HCT116 (cell line): ENCODE results near the gene CHN1. TPM values are rescaled to one million over a fixed set of nuclear protein-coding genes. Genes with fewer than 3 reads are reported as not detected.

Experiments
- ATAC-seq: fragments of 200-7000 bp; cut with Tn5 transposase; 2 replicates; pipeline ENCODE4 v1.9.1; 2020; ENCODE audit warnings: mild to moderate bottlenecking, moderate library complexity
- BruUV-seq: library from RNA; stranded (reverse); fragments of 400-500 nt; replicated peaks from 2 replicates; lab custom pipeline; 2021; lab: Mats Ljungman, UMichigan
- CTCF ChIA-PET: fragments of 300-600 bp; sonication (Branson Sonifier 250); formaldehyde crosslinking; loops from one replicate; lab custom pipeline; 2021; ENCODE audit warnings: antibody characterized with exemption; lab: Charles Lee
- POLR2A ChIA-PET: fragments of 300-600, 350-600 bp; sonication (Branson Sonifier 250); formaldehyde crosslinking; loops from one replicate; lab custom pipeline; 2021; ENCODE audit warnings: antibody characterized with exemption; lab: Charles Lee
- RAD21 ChIA-PET, 2 experiments: fragments of 300-600 bp; sonication (Branson Sonifier 250); formaldehyde crosslinking; loops; one replicate each; lab custom pipeline; 2023; ENCODE audit warnings: low total read pairs in 2 of 2; ENCODE audit not compliant: uncharacterized antibody in 2 of 2, unreplicated experiment in 2 of 2, low non-redundant PET in 1 of 2; lab: Charles Lee
- DNase-seq: peaks from one replicate; pipeline ENCODE4 v3.0.0-alpha.2; 2010; ENCODE audit warnings: low read depth, low spot score
- H2AFZ ChIP-seq: fragments of 200-600 bp; shearing (Covaris generic), sonication (generic); 2 replicates; pipeline ENCODE4 v1.6.1; 2017; ENCODE audit warnings: low read depth, mixed run types, mixed read lengths, antibody characterized with exemption, low read length; ENCODE audit not compliant: poor library complexity, severe bottlenecking
- H3K27ac ChIP-seq: 2 replicates; pipeline ENCODE4 v1.5.1; 2012; ENCODE audit warnings: low read depth, low read length
- H3K27me3 ChIP-seq: fragments of 200-600 bp; sonication (generic); 2 replicates; pipeline ENCODE4 v1.6.1; 2016; ENCODE audit warnings: mixed run types, low read length, mixed read lengths; ENCODE audit not compliant: insufficient read depth
- H3K36me3 ChIP-seq, 2 experiments: fragments of 200-500 bp in 1 of 2; fragments of 200-600 bp in 1 of 2; sonication (Bioruptor generic) in 1 of 2; sonication (generic) in 1 of 2; 2 replicates each; pipeline versions ENCODE4 v1.5.1 to v1.6.1; 2014 to 2016; ENCODE audit warnings: low read length in 2 of 2, inconsistent platforms in 1 of 2, mixed read lengths in 1 of 2, mixed run types in 1 of 2; ENCODE audit not compliant: insufficient read depth in 2 of 2, control insufficient read depth in 1 of 2
- H3K4me1 ChIP-seq, 2 experiments: fragments of 200-600 bp in 1 of 2; sonication (generic) in 1 of 2; 2 replicates each; pipeline versions ENCODE4 v1.5.1 to v1.6.1; 2012 to 2017; ENCODE audit warnings: low read length in 2 of 2, inconsistent platforms in 1 of 2, mild to moderate bottlenecking in 1 of 2, mixed read lengths in 1 of 2, mixed run types in 1 of 2, moderate library complexity in 1 of 2; ENCODE audit not compliant: insufficient read depth in 2 of 2, control insufficient read depth in 1 of 2
- H3K4me2 ChIP-seq: fragments of 200-600 bp; sonication (generic); 2 replicates; pipeline ENCODE4 v1.6.1; 2017; ENCODE audit warnings: mixed run types, low read length, mixed read lengths
- H3K4me3 ChIP-seq, 2 experiments: fragments of 200-600 bp in 1 of 2; sonication (generic) in 1 of 2; replicated peaks in 1 of 2; 2 replicates each; pipeline ENCODE4 v1.5.1; 2011 to 2016; ENCODE audit warnings: low read length in 2 of 2, control low read depth in 1 of 2, low read depth in 1 of 2, mild to moderate bottlenecking in 1 of 2, mixed read lengths in 1 of 2, mixed run types in 1 of 2
- H3K79me2 ChIP-seq: fragments of 200-600 bp; sonication (generic); 2 replicates; pipeline ENCODE4 v1.6.1; 2017; ENCODE audit warnings: mild to moderate bottlenecking, mixed run types, low read length, moderate library complexity, mixed read lengths; ENCODE audit not compliant: insufficient read depth
- H3K9ac ChIP-seq: fragments of 200-600 bp; sonication (generic); 2 replicates; pipeline ENCODE4 v1.6.1; 2016; ENCODE audit warnings: low read length, mixed read lengths
- H3K9me2 ChIP-seq: fragments of 200-600 bp; sonication (generic), shearing (Covaris generic); 2 replicates; pipeline ENCODE4 v1.6.1; 2017; ENCODE audit warnings: mixed run types, mild to moderate bottlenecking, moderate library complexity; ENCODE audit not compliant: insufficient read depth
- H3K9me3 ChIP-seq, 2 experiments: fragments of 200-500 bp in 1 of 2; fragments of 200-600 bp in 1 of 2; sonication (Bioruptor generic) in 1 of 2; sonication (generic) in 1 of 2; 2 replicates each; pipeline ENCODE4 v1.6.1; 2014 to 2017; ENCODE audit warnings: low read length in 2 of 2, mixed read lengths in 2 of 2, inconsistent platforms in 1 of 2, low read depth in 1 of 2, mild to moderate bottlenecking in 1 of 2, mixed run types in 1 of 2, moderate library complexity in 1 of 2; ENCODE audit not compliant: control insufficient read depth in 1 of 2, insufficient read depth in 1 of 2
- H4K20me1 ChIP-seq: fragments of 200-600 bp; sonication (generic), shearing (Covaris generic); 2 replicates; pipeline ENCODE4 v1.6.1; 2017; ENCODE audit warnings: mixed run types, mild to moderate bottlenecking, moderate library complexity; ENCODE audit not compliant: insufficient read depth
- CBX3 ChIP-seq: IDR thresholded peaks from 2 replicates; pipeline ENCODE4 v1.6.1; 2012; ENCODE audit warnings: low read depth
- CEBPB ChIP-seq: IDR thresholded peaks from 2 replicates; pipeline ENCODE4 v1.6.1; 2012; ENCODE audit warnings: low read depth
- EGR1 ChIP-seq: IDR thresholded peaks from 2 replicates; pipeline ENCODE4 v1.6.1; 2012; ENCODE audit warnings: low read depth
- ELF1 ChIP-seq: IDR thresholded peaks from 2 replicates; pipeline ENCODE4 v1.6.1; 2012; ENCODE audit warnings: low read depth, borderline replicate concordance
- EZH2 ChIP-seq: fragments of 200-600 bp; sonication (generic); IDR thresholded peaks from 2 replicates; pipeline ENCODE4 v1.6.1; 2017; ENCODE audit warnings: antibody characterized with exemption, mixed run types
- EZH2phosphoT487 ChIP-seq: fragments of 200-600 bp; IDR thresholded peaks from 2 replicates; pipeline ENCODE4 v1.6.1; 2018; ENCODE audit warnings: antibody characterized with exemption, borderline replicate concordance
- FOSL1 ChIP-seq: IDR thresholded peaks from 2 replicates; pipeline ENCODE4 v1.6.1; 2012; ENCODE audit warnings: low read depth
- JUND ChIP-seq: IDR thresholded peaks from 2 replicates; pipeline ENCODE4 v1.6.1; 2012
- POLR2A ChIP-seq: IDR thresholded peaks from 2 replicates; pipeline ENCODE4 v1.7.0; 2011; ENCODE audit warnings: borderline replicate concordance; ENCODE audit not compliant: insufficient read depth, insufficient read length; ENCODE audit errors: extremely low read depth
- POLR2AphosphoS5 ChIP-seq: IDR thresholded peaks from 2 replicates; pipeline ENCODE4 v1.6.1; 2011; ENCODE audit warnings: mild to moderate bottlenecking, low read depth, low read length, moderate library complexity
- RAD21 ChIP-seq: IDR thresholded peaks from 2 replicates; pipeline ENCODE4 v1.6.1; 2012; ENCODE audit warnings: low read depth, mild to moderate bottlenecking
- REST ChIP-seq: IDR thresholded peaks from 2 replicates; pipeline ENCODE4 v1.6.1; 2012; ENCODE audit warnings: low read depth
- SIN3A ChIP-seq: IDR thresholded peaks from 2 replicates; pipeline ENCODE4 v1.6.1; 2012; ENCODE audit warnings: low read depth
- SP1 ChIP-seq: IDR thresholded peaks from 2 replicates; pipeline ENCODE4 v1.6.1; 2012; ENCODE audit warnings: low read depth
- TCF7L2 ChIP-seq: IDR thresholded peaks from 2 replicates; pipeline ENCODE4 v1.7.0; 2011; ENCODE audit warnings: borderline replicate concordance, inconsistent platforms; ENCODE audit not compliant: insufficient read depth, insufficient read length; ENCODE audit errors: extremely low read depth
- YY1 ChIP-seq: IDR thresholded peaks from 2 replicates; pipeline ENCODE4 v1.6.1; 2011; ENCODE audit warnings: low read length, low read depth, moderate library complexity, mild to moderate bottlenecking; ENCODE audit not compliant: insufficient replicate concordance; ENCODE audit errors: extremely low read depth
- ZFX ChIP-seq: fragments of 450-650 bp; IDR thresholded peaks from 2 replicates; pipeline ENCODE4 v1.6.1; 2017
- ZNF274 ChIP-seq: fragments of 200-500 bp; sonication (Bioruptor generic); IDR thresholded peaks from 2 replicates; pipeline ENCODE4 v1.6.1; 2014; ENCODE audit warnings: mild to moderate bottlenecking, low read depth, low read length, inconsistent platforms
- intact Hi-C: fragments of 100-400 bp; cut with micrococcal nuclease; formaldehyde crosslinking; loops from 2 replicates; pipeline ENCODE4 v1.10.0; 2022
- total RNA-seq: library from RNA; stranded (reverse); gene quantifications from one replicate; pipeline ENCODE4 v1.2.1, GENCODE V29; 2021; ENCODE audit not compliant: unreplicated experiment
- TF ChIP-seq, protein P1 (sequence below), 3 experiments: fragments of 200-600 bp in 1 of 3; sonication (generic) in 1 of 3; IDR thresholded peaks in 2 of 3; conservative IDR thresholded peaks in 1 of 3; 2 replicates each; pipeline ENCODE4 v1.5.1; 2012 to 2017; ENCODE audit warnings: low read depth in 2 of 3, low read length in 2 of 3, antibody characterized with exemption in 1 of 3, borderline replicate concordance in 1 of 3, control low read depth in 1 of 3, mild to moderate bottlenecking in 1 of 3, mixed read lengths in 1 of 3, mixed run types in 1 of 3, moderate library complexity in 1 of 3; ENCODE audit not compliant: insufficient read depth in 1 of 3

Gene CHN1
- total RNA-seq, 1 experiment from 2014 or later: 3.6 TPM

- TF ChIP-seq, protein P1, sequence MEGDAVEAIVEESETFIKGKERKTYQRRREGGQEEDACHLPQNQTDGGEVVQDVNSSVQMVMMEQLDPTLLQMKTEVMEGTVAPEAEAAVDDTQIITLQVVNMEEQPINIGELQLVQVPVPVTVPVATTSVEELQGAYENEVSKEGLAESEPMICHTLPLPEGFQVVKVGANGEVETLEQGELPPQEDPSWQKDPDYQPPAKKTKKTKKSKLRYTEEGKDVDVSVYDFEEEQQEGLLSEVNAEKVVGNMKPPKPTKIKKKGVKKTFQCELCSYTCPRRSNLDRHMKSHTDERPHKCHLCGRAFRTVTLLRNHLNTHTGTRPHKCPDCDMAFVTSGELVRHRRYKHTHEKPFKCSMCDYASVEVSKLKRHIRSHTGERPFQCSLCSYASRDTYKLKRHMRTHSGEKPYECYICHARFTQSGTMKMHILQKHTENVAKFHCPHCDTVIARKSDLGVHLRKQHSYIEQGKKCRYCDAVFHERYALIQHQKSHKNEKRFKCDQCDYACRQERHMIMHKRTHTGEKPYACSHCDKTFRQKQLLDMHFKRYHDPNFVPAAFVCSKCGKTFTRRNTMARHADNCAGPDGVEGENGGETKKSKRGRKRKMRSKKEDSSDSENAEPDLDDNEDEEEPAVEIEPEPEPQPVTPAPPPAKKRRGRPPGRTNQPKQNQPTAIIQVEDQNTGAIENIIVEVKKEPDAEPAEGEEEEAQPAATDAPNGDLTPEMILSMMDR (IDR thresholded peaks at IDR 0.05 in 2 of 3, conservative IDR thresholded peaks at IDR 0.05 in 1 of 3; ENCODE audit: borderline replicate concordance in 1 of 3, insufficient read depth in 1 of 3, low read depth in 2 of 3, low read length in 2 of 3): no peak
- TF ChIP-seq POLR2AphosphoS5: no peak
- no peak for TF ChIP-seq ELF1
- TF ChIP-seq FOSL1: no peak
- no peak for TF ChIP-seq CEBPB
- TF ChIP-seq ZFX: no peak
- TF ChIP-seq POLR2A: no peak
- TF ChIP-seq YY1: no peak
- TF ChIP-seq SP1: no peak
Observed at GRCh38 chr2:174830561-174830960, 174.6 kb downstream of the CHN1 start (continued).

GRCh38 chr2:174829550-174829949 lies 175.6 kb downstream of the CHN1 start:
- Histone ChIP-seq H3K36me3 (no peaks in the 10 kb centered on the region), H3K27me3 (no peaks in the 10 kb centered on the region), H3K4me3 (no peak overlapping the region), H3K79me2 (no peaks in the 10 kb centered on the region), H3K9ac (no peak overlapping the region), H3K9me2 (no peaks in the 10 kb centered on the region), H4K20me1 (no peaks in the 10 kb centered on the region), H3K4me1 (peaks cover 4 to 8% of the 10 kb centered on the region in 2 experiments; a peak in 2 of 4 replicates), H2AFZ (no peak overlapping the region), H3K27ac (no peak overlapping the region), H3K4me2 (no peak overlapping the region), H3K9me3 (no peaks in the 10 kb centered on the region)
- ChIA-PET CTCF (no interaction called here), RAD21 (no interaction called here), POLR2A (no interaction called here)
- intact Hi-C loops: no loop called here
- no peak for ATAC-seq
- TF ChIP-seq SIN3A: no peak
- TF ChIP-seq, protein P1 (IDR thresholded peaks at IDR 0.05 in 2 of 3, conservative IDR thresholded peaks at IDR 0.05 in 1 of 3; ENCODE audit: borderline replicate concordance in 1 of 3, insufficient read depth in 1 of 3, low read depth in 2 of 3, low read length in 2 of 3): no peak
- TF ChIP-seq ZNF274: no peak
- no peak for TF ChIP-seq POLR2A
- TF ChIP-seq EZH2: no peak
- no peak for TF ChIP-seq TCF7L2
- TF ChIP-seq EZH2phosphoT487: no peak
- TF ChIP-seq SP1: no peak
- no peak for TF ChIP-seq CBX3
- no peak for TF ChIP-seq EGR1
- no peak for TF ChIP-seq REST
- no peak for TF ChIP-seq FOSL1
- no peak for TF ChIP-seq ELF1
- no peak for TF ChIP-seq RAD21
- no peak for TF ChIP-seq POLR2AphosphoS5
- TF ChIP-seq JUND: no peak
- no peak for DNase-seq
- no TSS peak for BruUV-seq
